HG03342 (cell line): ENCODE results near the gene P4HTM.

Experiments used
- ATAC-seq: cut with Tn5 transposase; IDR thresholded peaks from one replicate; pipeline ENCODE4 v1.9.1; 2021; ENCODE audit warnings: mild to moderate bottlenecking, moderate library complexity; ENCODE audit not compliant: unreplicated experiment

The P4HTM gene

DNA sequence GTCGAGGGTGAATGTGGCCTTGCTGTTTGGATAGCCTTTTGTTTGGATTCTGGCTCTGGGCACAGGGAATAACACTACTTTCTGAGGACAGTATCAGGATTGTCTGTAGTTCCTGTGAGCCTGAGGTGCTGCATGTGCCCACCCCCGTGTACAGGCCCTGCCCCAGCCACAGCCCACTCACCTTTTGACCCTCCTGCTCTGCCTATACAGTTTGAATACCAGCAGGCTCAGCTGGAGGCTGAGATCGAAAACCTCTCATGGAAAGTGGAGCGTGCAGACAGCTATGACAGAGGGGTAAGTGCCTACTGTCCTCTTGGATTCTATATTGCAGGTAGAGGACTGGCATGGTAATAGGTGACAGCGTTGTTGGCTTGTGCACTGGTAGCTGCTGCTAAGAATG is 7.4 kb upstream of the P4HTM start:
- ATAC-seq, result no peak

DNA sequence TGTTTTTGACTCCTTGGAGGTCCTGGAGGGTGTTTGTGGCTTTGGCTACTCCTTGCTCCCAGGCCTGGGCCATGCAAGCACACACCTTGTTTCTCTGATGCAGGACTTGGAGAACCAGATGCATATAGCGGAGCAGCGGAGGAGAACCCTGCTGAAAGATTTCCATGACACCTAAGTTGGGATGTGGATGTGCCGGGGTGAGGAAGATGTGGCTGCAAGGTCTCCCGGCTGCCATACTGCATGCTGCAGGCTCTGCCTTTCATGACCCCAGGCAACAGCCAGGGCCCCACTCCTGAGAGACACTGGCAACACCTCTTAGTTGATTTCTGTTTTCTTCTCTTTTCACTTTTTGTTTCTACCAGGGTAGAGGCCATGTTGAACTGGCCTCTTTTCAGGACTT is 6.9 kb upstream of the P4HTM start:
- no peak for ATAC-seq

DNA sequence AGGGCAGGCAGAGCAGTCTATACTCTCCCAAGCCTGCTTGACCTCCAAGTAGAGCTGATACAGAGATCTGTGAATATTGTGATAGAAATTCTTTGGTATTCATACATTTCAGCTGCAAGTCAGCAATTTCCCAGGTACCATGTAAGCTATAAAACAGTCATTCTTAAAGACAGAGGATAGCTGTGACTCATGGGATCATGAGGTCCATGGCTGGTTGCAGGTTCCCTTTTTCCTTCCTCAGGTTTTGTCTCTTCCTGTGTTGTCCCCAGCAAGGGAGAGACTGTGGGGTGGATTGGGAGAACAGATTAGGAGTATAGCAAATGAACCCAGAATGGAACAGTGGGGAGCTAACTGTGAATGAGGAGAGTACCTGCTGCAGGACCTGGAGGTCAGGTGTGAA is 5.4 kb upstream of the P4HTM start:
- ATAC-seq, result no peak

DNA sequence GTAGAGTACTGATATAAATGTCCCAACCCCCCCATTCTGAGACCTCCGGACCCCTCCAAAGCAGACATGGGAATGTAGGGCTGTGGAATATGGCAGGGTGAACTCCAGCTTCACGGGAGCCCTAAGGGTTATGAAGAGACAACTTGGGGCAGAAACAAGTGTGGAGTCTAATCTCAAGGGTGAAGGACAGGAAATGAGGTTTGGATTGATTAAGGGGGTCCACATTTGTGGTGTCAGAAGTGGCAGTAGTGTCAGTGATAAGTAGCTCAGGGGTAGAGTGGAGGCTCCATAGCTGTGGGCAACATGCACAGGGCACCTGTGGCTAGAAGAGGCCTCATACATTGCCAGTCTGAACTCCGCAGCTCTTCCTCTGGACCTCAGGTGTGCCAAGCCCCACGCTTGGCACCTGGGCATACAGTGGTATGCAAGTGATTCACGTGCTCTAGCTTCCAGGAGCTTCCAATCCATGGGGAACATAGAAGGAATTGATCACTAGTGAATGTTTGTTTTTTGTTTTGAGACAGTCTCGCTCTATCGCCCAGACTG is 4.1 kb upstream of the P4HTM start:
- no peak for ATAC-seq

DNA sequence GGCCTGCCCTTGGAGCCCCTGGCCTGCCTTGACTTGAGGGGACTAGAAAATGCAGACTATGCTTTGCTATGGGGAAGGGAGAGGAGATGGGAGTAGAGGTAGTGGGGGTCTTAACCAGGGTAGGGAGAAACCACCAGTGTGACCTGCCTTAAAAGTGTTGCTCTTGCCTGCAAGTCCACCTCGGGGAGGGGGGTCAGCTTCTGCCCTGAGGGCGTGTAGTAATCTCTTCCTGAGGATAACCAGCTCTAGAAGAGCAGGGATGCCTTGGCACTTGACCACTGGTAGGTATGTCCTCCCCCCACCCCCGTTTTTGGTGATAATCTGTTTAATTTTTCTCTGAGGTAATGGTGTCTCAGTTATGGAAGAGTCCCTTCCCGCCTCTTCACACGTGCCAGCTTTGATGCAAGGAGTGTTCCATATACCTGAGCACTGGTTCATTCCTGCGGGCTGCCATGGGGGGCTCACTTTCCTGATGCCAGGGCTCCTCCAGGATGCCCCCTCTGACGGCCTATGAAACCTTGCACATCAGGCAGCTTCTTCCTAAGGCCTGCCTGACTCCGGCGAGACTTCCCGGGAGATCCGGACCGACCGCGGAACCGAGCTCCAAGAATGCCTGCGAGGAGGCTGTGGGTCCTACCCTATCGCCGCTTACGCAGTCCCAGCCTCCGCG is 780 bp upstream of the P4HTM start:
- no peak for ATAC-seq

DNA sequence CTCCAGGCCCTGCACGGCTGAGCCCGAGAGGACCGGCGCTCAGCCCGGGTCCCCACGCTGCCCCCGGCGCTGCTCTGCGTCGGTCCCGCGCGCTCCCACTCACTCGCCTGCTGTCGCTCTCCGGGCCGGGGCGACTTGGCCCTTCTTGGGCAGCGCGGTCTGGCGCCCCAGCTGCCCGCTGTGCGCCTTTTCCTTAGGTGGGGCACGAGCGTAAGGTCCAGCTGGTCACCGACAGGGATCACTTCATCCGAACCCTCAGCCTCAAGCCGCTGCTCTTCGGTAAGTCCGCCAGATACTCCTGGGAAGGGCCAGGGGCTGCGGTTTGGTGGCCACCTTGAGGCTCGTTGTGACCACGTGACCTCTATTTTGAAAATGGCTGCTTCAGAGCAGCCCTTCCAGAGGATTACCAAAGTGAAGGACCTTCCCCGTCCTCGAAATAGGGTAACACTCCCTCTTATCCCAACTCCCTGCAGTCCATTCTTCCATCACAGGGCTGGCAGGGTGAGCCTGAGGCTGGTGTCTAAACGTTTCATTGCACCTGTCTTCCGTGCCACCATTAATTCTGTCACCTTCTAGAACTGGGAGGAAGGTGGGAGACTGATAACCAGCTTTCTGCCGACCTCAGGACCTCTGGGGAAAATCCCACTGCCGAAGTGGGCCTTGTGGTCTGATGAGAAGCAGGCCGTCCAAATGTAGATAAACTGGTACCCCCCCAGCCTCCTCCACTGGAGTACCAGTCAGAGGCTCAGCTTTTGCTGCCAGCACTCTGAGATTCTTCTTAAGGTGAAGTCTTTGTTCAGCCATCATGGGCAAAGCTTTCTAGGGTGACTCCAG is 812 bp downstream of the P4HTM start:
- no peak for ATAC-seq

DNA sequence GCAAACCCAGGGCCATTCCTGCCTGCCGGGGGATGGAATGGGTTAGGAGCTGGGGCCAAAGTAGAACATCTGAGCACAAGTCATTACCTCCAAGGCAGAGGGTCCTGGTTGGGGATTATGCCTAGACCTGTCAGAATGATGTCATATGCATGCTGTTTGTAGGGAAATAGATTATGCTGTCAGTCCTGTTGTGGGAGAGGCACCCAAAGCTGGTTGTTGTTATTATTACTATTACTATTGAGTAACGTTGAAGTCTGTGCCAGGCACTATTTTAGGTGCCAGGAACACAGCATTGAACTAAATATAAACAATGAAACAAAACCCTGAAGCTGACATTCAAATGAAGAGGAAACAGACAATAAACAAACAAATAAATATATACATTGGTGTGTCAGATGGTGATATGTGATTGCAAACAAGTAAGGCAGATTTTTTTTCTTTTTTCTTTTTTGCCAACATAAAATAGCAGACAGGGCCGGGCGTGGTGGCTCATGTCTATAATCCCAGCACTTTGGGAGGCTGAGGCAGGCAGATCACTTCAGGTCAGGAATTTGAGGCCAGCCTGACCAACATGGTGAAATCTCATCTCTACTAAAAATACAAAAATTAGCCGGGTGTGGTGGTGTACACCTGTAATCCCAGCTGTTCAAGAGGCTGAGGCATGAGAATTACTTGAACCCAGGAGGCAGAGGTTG is 2.0 kb downstream of the P4HTM start:
- no peak for ATAC-seq

DNA sequence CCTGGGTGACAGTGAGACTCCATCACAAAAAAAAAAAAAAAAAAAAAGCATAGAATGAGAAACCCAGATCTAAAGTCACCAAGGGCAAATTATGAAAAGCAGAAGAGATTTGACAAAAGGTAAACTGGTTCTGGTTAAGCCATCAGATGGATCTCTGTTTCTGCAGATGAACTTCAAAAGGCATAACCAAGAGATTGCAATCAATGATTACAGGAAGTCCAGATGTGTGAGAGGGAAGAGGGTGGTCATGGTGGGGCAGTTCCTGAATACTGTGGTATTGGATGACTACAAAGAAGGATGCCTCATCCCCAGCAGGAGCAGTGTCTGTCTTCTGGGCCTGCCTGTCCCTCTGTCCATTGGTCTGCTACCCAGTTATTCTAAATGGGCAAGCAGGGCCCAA is 3.8 kb downstream of the P4HTM start:
- no peak for ATAC-seq

DNA sequence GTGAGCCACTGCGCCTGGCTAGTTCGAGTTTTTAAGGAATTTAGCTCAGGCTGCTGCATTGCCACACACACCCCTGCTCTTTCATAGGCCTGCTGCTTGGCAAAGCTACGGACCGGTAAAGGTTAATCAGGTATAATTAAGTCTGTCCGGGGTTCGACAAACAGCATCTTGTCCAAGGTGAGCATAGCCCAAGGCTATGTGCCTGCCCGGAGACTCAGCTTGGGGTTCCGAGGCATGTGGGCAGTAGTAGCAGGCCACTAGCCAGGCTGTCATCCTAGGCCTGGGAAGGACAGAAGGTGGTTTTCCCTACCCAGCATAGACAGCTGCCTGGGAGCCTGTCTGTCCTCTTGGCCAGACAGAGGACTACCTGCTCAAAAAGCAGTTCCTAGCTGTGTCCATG is 6.6 kb downstream of the P4HTM start:
- ATAC-seq, result no peak

DNA sequence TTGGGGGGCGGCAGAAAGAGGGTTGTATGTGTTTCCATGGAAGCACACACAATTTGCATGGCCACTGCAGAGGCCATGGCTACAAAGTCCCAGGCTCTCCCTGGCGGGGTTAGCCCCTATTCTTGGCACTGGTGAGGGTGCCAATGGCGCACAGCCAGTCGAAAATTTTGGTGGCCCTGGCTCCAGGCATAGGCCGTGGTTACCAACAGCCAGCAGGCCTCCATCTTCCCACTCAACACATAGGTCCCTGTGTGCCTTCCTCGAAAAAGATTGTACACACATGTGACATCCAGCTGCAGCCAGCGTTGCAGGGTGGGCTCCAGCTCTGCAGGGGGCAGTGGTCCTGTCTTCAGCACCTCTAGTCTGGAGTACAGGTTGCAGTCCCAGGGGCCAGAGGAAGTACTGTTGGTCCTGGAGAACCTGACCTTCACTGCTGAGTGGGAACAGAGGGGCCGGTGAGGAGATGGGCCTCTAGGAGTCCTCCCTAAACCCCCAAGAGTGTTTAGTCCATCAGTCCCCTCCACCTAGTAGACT is 7.1 kb downstream of the P4HTM start:
- no peak for ATAC-seq

DNA sequence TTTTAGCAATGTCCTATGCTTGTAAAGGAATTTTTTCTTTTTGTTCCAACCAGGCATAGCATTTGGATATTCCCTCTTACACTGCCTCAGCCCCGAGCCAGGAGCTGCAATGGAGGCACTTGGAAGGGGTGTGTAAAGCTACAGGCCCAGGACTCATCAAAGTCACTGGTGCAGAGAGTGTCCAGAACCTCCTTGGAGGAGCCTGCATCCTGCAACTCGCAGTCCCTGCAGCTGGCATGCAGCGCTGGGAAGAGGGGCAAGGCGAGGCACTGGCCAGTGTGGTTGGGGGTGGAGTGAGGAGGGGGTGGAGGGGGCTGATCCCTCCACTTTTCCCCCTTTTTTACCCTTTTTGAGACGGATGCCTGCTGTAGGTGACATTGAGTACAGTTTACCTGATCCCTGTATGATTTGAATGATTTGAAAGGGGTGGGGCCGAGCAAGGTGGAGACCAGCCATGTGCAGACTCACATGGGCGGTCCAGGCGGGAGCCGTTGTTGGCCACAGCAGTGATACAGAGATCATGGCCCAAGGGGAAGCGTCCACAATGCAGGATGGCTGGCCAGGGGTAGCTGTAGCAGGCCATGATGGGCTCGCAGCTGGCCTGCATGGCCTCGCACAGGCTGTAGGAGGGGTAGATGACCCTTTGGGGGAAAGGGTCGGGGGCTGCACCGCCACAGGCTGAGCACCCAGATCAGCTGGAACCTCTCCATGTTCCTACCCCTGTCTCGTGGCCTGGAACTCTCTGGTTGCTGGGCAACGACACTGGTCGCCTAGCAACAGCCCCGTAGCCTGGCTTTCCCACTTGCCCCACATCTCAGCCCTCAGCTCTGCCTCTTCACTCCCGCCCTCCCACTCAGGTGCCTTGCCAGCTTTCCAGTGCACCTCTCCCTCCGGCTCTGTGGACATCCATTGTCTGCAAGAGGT is 7.9 kb downstream of the P4HTM start:
- ATAC-seq, result no peak

DNA sequence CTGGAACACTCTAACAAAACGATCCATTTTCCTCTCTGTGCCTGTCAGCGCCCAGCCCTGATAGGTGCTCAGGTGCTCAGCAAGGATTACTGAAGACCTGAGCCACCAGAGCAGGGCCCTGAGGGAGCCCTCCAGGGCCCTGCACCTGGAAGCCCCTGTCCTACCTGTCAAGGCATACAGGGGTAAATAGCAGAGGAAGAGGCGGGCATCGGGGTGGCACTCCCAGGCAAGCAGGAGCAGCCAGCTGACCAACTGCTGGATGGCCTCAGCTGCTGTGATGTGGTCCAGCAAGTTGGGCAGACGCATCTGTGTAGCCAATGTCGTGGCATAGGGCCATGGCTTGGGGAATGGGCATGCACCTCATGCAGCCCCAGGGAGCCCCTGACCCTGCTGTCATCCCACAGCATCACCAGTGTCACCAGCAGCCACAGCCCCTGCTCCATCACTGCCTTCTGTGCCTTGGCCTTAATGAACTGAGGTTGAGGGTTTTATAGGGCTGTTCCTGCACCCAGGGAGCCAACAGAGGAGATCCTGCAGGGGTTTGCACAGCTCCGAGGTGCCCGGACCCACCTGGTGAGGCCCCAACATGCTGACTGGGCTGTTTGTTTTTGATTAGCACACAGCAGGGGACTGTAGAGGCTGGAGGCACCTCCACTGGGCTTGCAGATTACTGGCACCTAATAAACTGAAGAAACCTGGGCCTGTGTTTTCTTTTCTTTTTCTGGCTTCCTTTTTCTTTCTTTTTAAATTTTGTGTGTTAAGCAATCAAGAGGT is 9.2 kb downstream of the P4HTM start:
- no peak for ATAC-seq

DNA sequence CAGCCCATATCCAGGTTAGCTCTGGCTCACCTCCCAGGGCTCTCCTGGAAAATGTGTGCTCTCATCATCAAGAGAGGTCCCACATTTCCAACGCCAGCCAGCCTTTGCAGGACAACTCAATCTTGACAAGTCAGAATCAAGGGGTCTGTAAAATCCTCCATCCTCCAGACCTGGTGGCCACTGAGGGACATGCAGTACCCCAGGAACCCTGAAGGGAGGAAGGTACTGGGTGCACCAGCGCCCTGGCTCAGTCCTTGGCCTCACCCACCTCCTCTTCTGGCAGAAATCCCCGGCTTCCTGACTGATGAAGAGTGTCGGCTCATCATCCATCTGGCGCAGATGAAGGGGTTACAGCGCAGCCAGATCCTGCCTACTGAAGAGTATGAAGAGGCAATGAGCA is 11.1 kb downstream of the P4HTM start:
- no peak for ATAC-seq

DNA sequence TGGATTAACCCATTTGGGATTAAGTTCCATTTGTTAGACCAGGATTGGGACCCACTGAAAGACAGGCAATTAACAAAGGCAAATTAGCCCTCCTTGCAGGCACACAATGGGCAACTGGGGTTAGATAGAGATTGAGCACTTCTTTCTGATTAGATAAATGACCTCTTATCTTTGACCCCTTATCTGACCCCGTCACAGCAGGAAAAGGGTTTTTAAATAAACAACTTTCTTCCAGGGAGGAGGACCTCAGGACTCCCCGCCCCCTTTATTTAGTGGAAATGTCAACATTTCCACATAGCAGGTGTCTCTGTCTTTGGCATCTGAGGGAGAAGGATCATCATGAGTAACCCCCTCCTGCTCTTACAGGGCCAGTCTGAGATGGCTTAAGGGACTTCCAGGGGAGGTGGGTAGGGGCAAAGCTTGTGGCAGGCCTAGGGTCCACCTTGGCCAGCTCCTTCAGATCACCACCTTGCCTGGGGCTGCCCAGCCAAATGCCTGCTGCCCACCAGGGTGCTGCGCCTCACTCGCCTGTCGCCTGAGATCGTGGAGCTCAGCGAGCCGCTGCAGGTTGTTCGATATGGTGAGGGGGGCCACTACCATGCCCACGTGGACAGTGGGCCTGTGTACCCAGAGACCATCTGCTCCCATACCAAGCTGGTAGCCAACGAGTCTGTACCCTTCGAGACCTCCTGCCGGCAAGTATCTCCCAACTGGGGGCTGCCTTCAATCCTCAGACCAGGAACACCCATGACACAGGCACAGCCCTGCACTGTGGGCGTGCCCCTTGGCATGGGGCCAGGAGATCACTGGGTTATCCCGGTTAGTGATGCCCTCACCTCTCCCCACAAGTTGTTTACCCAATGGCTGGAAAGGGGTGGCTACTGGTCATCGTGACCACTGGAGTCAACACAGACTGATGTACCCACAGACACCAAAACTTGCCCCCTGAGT is 14.6 kb downstream of the P4HTM start:
- no peak for ATAC-seq

DNA sequence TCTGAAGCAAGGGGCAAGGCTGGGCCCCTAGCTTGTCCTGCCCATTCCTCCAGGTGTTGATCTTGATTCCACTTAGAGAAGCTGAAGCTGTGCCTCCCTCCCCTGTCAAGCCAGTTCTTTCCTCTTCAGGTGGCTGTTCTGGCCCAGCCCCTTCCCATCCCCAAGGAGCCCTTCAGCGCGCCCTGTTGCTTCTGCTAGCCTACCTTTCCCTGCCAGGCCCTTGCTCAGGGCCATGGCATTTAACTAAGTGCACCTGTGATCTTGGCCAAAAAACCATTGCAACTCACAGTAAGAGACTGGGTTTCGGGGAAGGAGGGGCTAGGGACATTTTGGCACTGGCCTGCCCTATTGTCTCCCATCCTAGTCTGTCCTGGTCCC is 15.3 kb downstream of the P4HTM start:
- no peak for ATAC-seq

DNA sequence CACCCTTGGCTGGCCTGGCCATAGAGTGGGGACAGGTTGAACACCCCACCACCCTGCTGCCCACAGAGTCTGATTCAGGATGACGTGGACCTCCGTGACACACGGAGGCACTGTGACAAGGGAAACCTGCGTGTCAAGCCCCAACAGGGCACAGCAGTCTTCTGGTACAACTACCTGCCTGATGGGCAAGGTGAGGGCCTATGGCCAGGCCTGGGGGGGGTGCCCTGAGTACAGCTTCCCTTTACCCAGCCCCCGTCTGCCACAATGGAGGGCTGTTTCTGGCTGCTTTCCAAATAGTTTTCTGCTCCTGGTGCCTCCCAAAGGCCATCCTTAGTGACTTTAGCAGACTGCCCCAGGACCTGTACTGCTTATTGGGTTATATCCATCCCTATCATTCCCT is 16.0 kb downstream of the P4HTM start:
- ATAC-seq, result no peak

DNA sequence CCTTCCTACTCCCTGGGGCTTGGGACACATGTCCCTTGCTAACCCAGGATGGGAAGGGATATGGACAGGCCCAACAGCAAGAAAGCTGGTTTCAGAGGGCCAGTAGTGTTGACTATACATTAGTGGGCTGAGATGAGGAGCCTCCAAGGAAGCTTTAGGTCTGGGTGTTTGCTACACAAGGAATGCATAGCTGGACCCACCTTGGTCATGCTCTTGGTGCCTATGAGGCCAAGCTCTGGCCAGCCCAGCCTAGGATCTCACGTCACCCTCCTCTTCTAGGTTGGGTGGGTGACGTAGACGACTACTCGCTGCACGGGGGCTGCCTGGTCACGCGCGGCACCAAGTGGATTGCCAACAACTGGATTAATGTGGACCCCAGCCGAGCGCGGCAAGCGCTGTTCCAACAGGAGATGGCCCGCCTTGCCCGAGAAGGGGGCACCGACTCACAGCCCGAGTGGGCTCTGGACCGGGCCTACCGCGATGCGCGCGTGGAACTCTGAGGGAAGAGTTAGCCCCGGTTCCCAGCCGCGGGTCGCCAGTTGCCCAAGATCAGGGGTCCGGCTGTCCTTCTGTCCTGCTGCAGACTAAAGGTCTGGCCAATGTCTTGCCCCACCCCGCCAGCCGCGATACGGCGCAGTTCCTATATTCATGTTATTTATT is 16.5 kb downstream of the P4HTM start:
- ATAC-seq, result no peak
